K562 (cell line): Measurements from ENCODE around the gene ATL3. TPM values are rescaled to one million over a fixed set of nuclear protein-coding genes. Genes with fewer than 3 reads are reported as not detected.

Experiments used
- ARID1B ChIP-seq: fragments of 450-650 bp; IDR thresholded peaks from 2 replicates; pipeline ENCODE4 v1.6.1; 2016; ENCODE audit warnings: antibody characterized with exemption, mild to moderate bottlenecking, inconsistent platforms
- BRD9 ChIP-seq: fragments of 450-650 bp; IDR thresholded peaks from 2 replicates; pipeline ENCODE4 v1.6.1; 2018; ENCODE audit warnings: low read depth; ENCODE audit not compliant: partially characterized antibody
- CBX8 ChIP-seq: fragments of 200-600 bp; sonication (generic); IDR thresholded peaks from 2 replicates; pipeline ENCODE4 v1.6.1; 2012; ENCODE audit warnings: borderline replicate concordance, mixed run types, low read depth, mild to moderate bottlenecking, moderate library complexity, mixed read lengths, low read length, control low read depth, inconsistent platforms; ENCODE audit not compliant: poor library complexity, severe bottlenecking; ENCODE audit errors: extremely low read depth
- FOSL1 ChIP-seq: fragments of 200-800 bp; sonication (Bioruptor generic); conservative IDR thresholded peaks from 2 replicates; pipeline ENCODE4 v1.6.1; 2016; ENCODE audit warnings: missing genetic modification characterization, missing compliant biosample characterization
- FOXK1 ChIP-seq: sonication (generic); formaldehyde crosslinking; IDR thresholded peaks from 2 replicates; pipeline ENCODE4 v1.8.0; 2022; ENCODE audit warnings: missing genetic modification reagents, mild to moderate bottlenecking, borderline replicate concordance
- GTF2F1 ChIP-seq: IDR thresholded peaks from 2 replicates; pipeline ENCODE4 v1.6.1; 2011; ENCODE audit warnings: low read depth, low read length, improper control_type of control experiment
- HMG20A ChIP-seq: fragments of 450-650 bp; formaldehyde crosslinking; conservative IDR thresholded peaks from 2 replicates; pipeline ENCODE4 v1.4.0; 2020; ENCODE audit warnings: mild to moderate bottlenecking, mixed read lengths
- HNRNPLL ChIP-seq: fragments of 200-400 bp; formaldehyde crosslinking; IDR thresholded peaks from 2 replicates; pipeline ENCODE4 v1.6.1; 2017; ENCODE audit warnings: low read length, low read depth, mild to moderate bottlenecking; ENCODE audit not compliant: poor library complexity, severe bottlenecking
- L3MBTL2 ChIP-seq: fragments of 450-650 bp; IDR thresholded peaks from 2 replicates; pipeline ENCODE4 v1.6.1; 2016; ENCODE audit warnings: mild to moderate bottlenecking, moderate library complexity
- NEUROD1 ChIP-seq: fragments of 150-350 bp; IDR thresholded peaks from 2 replicates; pipeline ENCODE4 v1.6.1; 2014; ENCODE audit warnings: borderline replicate concordance, low read length, low read depth; ENCODE audit not compliant: partially characterized antibody
- POLR2AphosphoS2 ChIP-seq: IDR thresholded peaks from 2 replicates; pipeline ENCODE4 v1.6.1; 2012; ENCODE audit warnings: low read length, improper control_type of control experiment
- RBFOX2 ChIP-seq: fragments of 200-400 bp; formaldehyde crosslinking; IDR thresholded peaks from 2 replicates; pipeline ENCODE4 v1.6.1; 2017; ENCODE audit warnings: low read depth, mild to moderate bottlenecking, low read length, moderate library complexity
- SMARCA4 ChIP-seq: fragments of 450-650 bp; IDR thresholded peaks from 2 replicates; pipeline ENCODE4 v1.6.1; 2016
- SMARCE1 ChIP-seq: fragments of 450-650 bp; IDR thresholded peaks from 2 replicates; pipeline ENCODE4 v1.7.1; 2016; ENCODE audit warnings: mild to moderate bottlenecking
- SREBF2 ChIP-seq: sonication (generic); formaldehyde crosslinking; IDR thresholded peaks from 2 replicates; pipeline ENCODE4 v1.4.0; 2020; ENCODE audit warnings: mild to moderate bottlenecking, missing genetic modification reagents
- TCF7 ChIP-seq: sonication (generic); IDR thresholded peaks from 2 replicates; pipeline ENCODE4 v1.6.1; 2016; ENCODE audit warnings: antibody characterized with exemption, borderline replicate concordance
- ZBTB8A ChIP-seq: fragments of 450-650 bp; IDR thresholded peaks from 2 replicates; pipeline ENCODE4 v1.6.1; 2018; ENCODE audit warnings: mild to moderate bottlenecking, moderate library complexity; ENCODE audit not compliant: partially characterized antibody
- ZNF12 ChIP-seq: sonication (generic); formaldehyde crosslinking; IDR thresholded peaks from 2 replicates; pipeline ENCODE4 v1.4.0; 2020; ENCODE audit warnings: mild to moderate bottlenecking, missing genetic modification reagents
- ZNF224 ChIP-seq: sonication (generic); formaldehyde crosslinking; IDR thresholded peaks from 2 replicates; pipeline ENCODE4 v1.8.0; 2022; ENCODE audit warnings: mild to moderate bottlenecking, missing genetic modification reagents
- ZNF77 ChIP-seq: fragments of 250-450 bp; sonication (Bioruptor Pico); IDR thresholded peaks from 2 replicates; pipeline ENCODE4 v1.5.0; 2020
- polyA plus RNA-seq, 8 experiments: library from polyadenylated mRNA; depleted of rRNA in 4 of 8; stranded (reverse) in 5 of 8; unstranded in 3 of 8; fragments of >200 nt; fragmentation: Nextera tagmentation in 2 of 8; fragmentation: Illumina TruSeq in 1 of 8; extraction: Ambion mirVana in 2 of 8; extraction: Trizol in 1 of 8; gene quantifications; 2 replicates each; pipeline versions ENCODE4 v1.2.1 to v1.2.3, GENCODE V29; 2011 to 2014; ENCODE audit warnings: inconsistent platforms in 1 of 8, missing spikeins in 1 of 8
- total RNA-seq, 7 experiments: library from RNA; depleted of rRNA in 6 of 7; stranded (reverse); fragments of >200 nt in 6 of 7; fragmentation: Illumina TruSeq in 2 of 7; extraction: Trizol in 2 of 7; gene quantifications; 2 replicates each; pipeline versions ENCODE4 v1.2.1 to v1.2.3, GENCODE V29; 2011 to 2021; ENCODE audit warnings: low replicate concordance in 1 of 7
- TF ChIP-seq, protein P1 (sequence below): fragments of 450-650 bp; IDR thresholded peaks from 2 replicates; pipeline ENCODE4 v1.6.1; 2016; ENCODE audit warnings: antibody characterized with exemption
- TF ChIP-seq, protein P2 (sequence below): sonication (generic); formaldehyde crosslinking; IDR thresholded peaks from 2 replicates; pipeline ENCODE4 v1.8.1; 2023; ENCODE audit warnings: mild to moderate bottlenecking, missing genetic modification reagents, moderate library complexity
- TF ChIP-seq, protein P3 (sequence below), 2 experiments: fragments of 150-350 bp in 1 of 2; IDR thresholded peaks; 2 replicates each; pipeline ENCODE4 v1.6.1; 2012 to 2016; ENCODE audit warnings: low read depth in 2 of 2, low read length in 2 of 2, mild to moderate bottlenecking in 1 of 2, moderate library complexity in 1 of 2

ATL3 gene
- total and polyA plus RNA-seq, 9 of the 15 experiments (the other 6 are each of a cell fraction or from before 2014, with no cell fraction given), result 18.2 to 39.8 (median 23.9) TPM

DNA sequence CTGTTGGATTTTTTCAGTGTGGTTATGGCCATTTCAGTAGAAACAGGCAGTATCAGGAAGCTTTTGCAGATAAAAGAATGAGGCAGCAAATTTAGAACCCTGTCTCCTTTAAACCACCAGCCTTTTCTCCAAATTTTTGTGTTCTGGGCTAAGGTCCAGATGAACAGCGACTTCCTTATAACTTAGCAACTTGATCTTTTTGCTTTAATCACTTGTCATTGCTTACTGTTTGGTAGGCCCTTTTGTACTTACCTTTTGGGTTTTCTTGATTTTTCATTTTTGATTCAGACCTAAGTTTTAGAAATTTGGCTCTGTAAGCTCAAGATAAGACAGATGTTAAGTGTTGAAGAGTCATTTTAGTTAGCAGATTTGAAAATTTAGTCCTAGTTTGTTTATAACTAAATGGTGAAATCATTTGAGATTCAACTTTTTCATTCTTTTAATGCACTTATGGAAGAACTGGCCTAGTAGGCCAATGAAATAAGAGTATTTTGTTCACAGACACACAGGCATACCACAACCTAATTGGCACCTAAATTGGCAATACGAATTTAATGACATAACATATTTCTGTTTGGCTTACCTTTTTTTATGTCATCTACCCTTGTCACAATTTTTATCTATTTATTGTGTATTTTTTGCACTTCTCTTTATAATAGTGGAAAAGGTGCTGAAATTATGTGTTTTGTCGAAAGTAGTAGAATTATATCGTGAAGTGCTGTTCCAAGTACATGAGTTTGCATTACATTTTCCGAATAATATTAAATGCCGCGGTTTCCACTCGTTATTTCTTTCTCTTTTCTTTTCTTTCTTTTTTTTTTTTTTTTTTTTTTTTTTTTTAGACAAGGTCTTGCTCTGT lies 12.2 kb upstream of the ATL3 start (continued):
- TF ChIP-seq, protein P1, sequence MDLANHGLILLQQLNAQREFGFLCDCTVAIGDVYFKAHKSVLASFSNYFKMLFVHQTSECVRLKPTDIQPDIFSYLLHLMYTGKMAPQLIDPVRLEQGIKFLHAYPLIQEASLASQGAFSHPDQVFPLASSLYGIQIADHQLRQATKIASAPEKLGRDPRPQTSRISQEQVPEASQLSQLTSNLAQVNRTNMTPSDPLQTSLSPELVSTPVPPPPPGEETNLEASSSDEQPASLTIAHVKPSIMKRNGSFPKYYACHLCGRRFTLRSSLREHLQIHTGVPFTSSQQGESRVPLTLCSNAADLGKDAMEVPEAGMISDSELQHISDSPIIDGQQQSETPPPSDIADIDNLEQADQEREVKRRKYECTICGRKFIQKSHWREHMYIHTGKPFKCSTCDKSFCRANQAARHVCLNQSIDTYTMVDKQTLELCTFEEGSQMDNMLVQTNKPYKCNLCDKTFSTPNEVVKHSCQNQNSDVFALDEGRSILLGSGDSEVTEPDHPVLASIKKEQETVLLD, result no peak
- TF ChIP-seq, protein P2, sequence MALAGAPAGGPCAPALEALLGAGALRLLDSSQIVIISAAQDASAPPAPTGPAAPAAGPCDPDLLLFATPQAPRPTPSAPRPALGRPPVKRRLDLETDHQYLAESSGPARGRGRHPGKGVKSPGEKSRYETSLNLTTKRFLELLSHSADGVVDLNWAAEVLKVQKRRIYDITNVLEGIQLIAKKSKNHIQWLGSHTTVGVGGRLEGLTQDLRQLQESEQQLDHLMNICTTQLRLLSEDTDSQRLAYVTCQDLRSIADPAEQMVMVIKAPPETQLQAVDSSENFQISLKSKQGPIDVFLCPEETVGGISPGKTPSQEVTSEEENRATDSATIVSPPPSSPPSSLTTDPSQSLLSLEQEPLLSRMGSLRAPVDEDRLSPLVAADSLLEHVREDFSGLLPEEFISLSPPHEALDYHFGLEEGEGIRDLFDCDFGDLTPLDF (CRISPR knock-in tag), result no peak
- TF ChIP-seq ZNF77 (CRISPR knock-in tag) (no peak), BRD9 (no peak), RBFOX2 (peak; percentile 59), SMARCE1 (peak; percentile 50), ZBTB8A (no peak), POLR2AphosphoS2 (no peak), ZNF224 (CRISPR knock-in tag) (no peak), FOSL1 (tag) (no peak), CBX8 (no peak), L3MBTL2 (no peak), FOXK1 (CRISPR knock-in tag) (no peak), HNRNPLL (no peak), NEUROD1 (no peak), TCF7 (no peak), SREBF2 (CRISPR knock-in tag) (no peak), ZNF12 (CRISPR knock-in tag) (peak; percentile 79; the same call in 1 of the 2 replicates), GTF2F1 (no peak), SMARCA4 (peak; percentile 76), HMG20A (CRISPR knock-in tag) (no peak), ARID1B (peak; percentile 68)
- TF ChIP-seq, protein P3, sequence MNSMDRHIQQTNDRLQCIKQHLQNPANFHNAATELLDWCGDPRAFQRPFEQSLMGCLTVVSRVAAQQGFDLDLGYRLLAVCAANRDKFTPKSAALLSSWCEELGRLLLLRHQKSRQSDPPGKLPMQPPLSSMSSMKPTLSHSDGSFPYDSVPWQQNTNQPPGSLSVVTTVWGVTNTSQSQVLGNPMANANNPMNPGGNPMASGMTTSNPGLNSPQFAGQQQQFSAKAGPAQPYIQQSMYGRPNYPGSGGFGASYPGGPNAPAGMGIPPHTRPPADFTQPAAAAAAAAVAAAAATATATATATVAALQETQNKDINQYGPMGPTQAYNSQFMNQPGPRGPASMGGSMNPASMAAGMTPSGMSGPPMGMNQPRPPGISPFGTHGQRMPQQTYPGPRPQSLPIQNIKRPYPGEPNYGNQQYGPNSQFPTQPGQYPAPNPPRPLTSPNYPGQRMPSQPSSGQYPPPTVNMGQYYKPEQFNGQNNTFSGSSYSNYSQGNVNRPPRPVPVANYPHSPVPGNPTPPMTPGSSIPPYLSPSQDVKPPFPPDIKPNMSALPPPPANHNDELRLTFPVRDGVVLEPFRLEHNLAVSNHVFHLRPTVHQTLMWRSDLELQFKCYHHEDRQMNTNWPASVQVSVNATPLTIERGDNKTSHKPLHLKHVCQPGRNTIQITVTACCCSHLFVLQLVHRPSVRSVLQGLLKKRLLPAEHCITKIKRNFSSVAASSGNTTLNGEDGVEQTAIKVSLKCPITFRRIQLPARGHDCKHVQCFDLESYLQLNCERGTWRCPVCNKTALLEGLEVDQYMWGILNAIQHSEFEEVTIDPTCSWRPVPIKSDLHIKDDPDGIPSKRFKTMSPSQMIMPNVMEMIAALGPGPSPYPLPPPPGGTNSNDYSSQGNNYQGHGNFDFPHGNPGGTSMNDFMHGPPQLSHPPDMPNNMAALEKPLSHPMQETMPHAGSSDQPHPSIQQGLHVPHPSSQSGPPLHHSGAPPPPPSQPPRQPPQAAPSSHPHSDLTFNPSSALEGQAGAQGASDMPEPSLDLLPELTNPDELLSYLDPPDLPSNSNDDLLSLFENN (IDR thresholded peaks at IDR 0.05; ENCODE audit: low read depth in 2 of 2, low read length in 2 of 2), result no peak
